H9 (cell line): ENCODE data around the gene TCERG1L. TPM values are rescaled to one million over a fixed set of nuclear protein-coding genes. Genes with fewer than 3 reads are reported as not detected.
A peak's percentile ranks its signal among the peaks of the same experiment; 100 is the strongest.

ENCODE experiments used
- DNase-seq: peaks from one replicate; pipeline ENCODE4 v3.0.0-alpha.2; 2017
- H2AFZ ChIP-seq: one replicate; pipeline ENCODE4 v1.6.1; 2013; ENCODE audit warnings: mild to moderate bottlenecking, low read length, control low read depth, moderate library complexity
- H2AK5ac ChIP-seq: 2 replicates; pipeline ENCODE4 v1.6.1; 2013; ENCODE audit warnings: low read length, control low read depth, mixed read lengths; ENCODE audit not compliant: insufficient read length
- H2BK120ac ChIP-seq: one replicate; pipeline ENCODE4 v1.6.1; 2013; ENCODE audit warnings: low read depth, mild to moderate bottlenecking, low read length, control low read depth, inconsistent platforms; ENCODE audit not compliant: poor library complexity, severe bottlenecking
- H2BK12ac ChIP-seq: 2 replicates; pipeline ENCODE4 v1.6.1; 2013; ENCODE audit warnings: low read length, control low read depth, mixed read lengths, low read depth; ENCODE audit not compliant: insufficient read length
- H2BK15ac ChIP-seq: 2 replicates; pipeline ENCODE4 v1.6.1; 2013; ENCODE audit warnings: low read depth, low read length, control low read depth
- H2BK20ac ChIP-seq: one replicate; pipeline ENCODE4 v1.6.1; 2013; ENCODE audit warnings: low read depth, mild to moderate bottlenecking, low read length, control low read depth, inconsistent platforms; ENCODE audit not compliant: poor library complexity, severe bottlenecking
- H2BK5ac ChIP-seq: 2 replicates; pipeline ENCODE4 v1.6.1; 2013; ENCODE audit warnings: low read length, control low read depth, mixed read lengths; ENCODE audit not compliant: insufficient read length
- H3K14ac ChIP-seq: 2 replicates; pipeline ENCODE4 v1.6.1; 2013; ENCODE audit warnings: low read length, control low read depth; ENCODE audit not compliant: insufficient read depth
- H3K18ac ChIP-seq: 2 replicates; pipeline ENCODE4 v1.6.1; 2013; ENCODE audit warnings: low read depth, mild to moderate bottlenecking, mixed read lengths, low read length, control low read depth; ENCODE audit not compliant: insufficient read length
- H3K23ac ChIP-seq: 2 replicates; pipeline ENCODE4 v1.6.1; 2013; ENCODE audit warnings: low read length, control low read depth, mixed read lengths, low read depth; ENCODE audit not compliant: insufficient read length
- H3K23me2 ChIP-seq: 2 replicates; pipeline ENCODE4 v1.6.1; 2013; ENCODE audit warnings: low read depth, mild to moderate bottlenecking, mixed read lengths, low read length, control low read depth; ENCODE audit not compliant: insufficient read length, poor library complexity, severe bottlenecking
- H3K27ac ChIP-seq: 2 replicates; pipeline ENCODE4 v1.5.1; 2013; ENCODE audit warnings: low read length, control low read depth, mixed read lengths, low read depth; ENCODE audit not compliant: insufficient read length
- H3K27me3 ChIP-seq: 2 replicates; pipeline ENCODE4 v1.6.1; 2013; ENCODE audit warnings: low read length, control low read depth, inconsistent platforms; ENCODE audit not compliant: insufficient read depth
- H3K4ac ChIP-seq: 2 replicates; pipeline ENCODE4 v1.6.1; 2013; ENCODE audit warnings: low read depth, mild to moderate bottlenecking, control low read depth, inconsistent platforms, low read length, moderate library complexity
- H3K4me1 ChIP-seq: 2 replicates; pipeline ENCODE4 v1.6.1; 2013; ENCODE audit warnings: low read length, control low read depth, inconsistent platforms; ENCODE audit not compliant: insufficient read depth
- H3K4me2 ChIP-seq: 2 replicates; pipeline ENCODE4 v1.6.1; 2013; ENCODE audit warnings: low read length, control low read depth, mixed read lengths; ENCODE audit not compliant: insufficient read length, insufficient read depth
- H3K56ac ChIP-seq: 2 replicates; pipeline ENCODE4 v1.6.1; 2013; ENCODE audit warnings: low read depth, mild to moderate bottlenecking, mixed read lengths, low read length, control low read depth; ENCODE audit not compliant: insufficient read length
- H3K79me1 ChIP-seq: 2 replicates; pipeline ENCODE4 v1.6.1; 2013; ENCODE audit warnings: low read depth, mild to moderate bottlenecking, moderate library complexity, low read length, control low read depth, inconsistent platforms; ENCODE audit not compliant: insufficient read depth, poor library complexity, severe bottlenecking
- H3K79me2 ChIP-seq: 2 replicates; pipeline ENCODE4 v1.6.1; 2013; ENCODE audit warnings: low read length, control low read depth, inconsistent platforms; ENCODE audit not compliant: insufficient read depth
- H3K9ac ChIP-seq: 2 replicates; pipeline ENCODE4 v1.6.1; 2013; ENCODE audit warnings: low read length, control low read depth, mixed read lengths; ENCODE audit not compliant: insufficient read length; ENCODE audit errors: extremely low read depth
- H3K9me3 ChIP-seq: one replicate; pipeline ENCODE4 v1.6.1; 2013; ENCODE audit warnings: low read depth, low read length, inconsistent platforms; ENCODE audit not compliant: control insufficient read depth
- H3T11ph ChIP-seq: one replicate; pipeline ENCODE4 v1.6.1; 2013; ENCODE audit warnings: mild to moderate bottlenecking, low read length, control low read depth, inconsistent platforms
- H4K20me1 ChIP-seq: one replicate; pipeline ENCODE4 v1.6.1; 2013; ENCODE audit not compliant: control insufficient read depth, insufficient read length, insufficient read depth
- H4K5ac ChIP-seq: 2 replicates; pipeline ENCODE4 v1.6.1; 2013; ENCODE audit warnings: low read depth, mild to moderate bottlenecking, mixed read lengths, low read length, control low read depth; ENCODE audit not compliant: insufficient read length
- H4K8ac ChIP-seq: replicated peaks from 2 replicates; pipeline ENCODE4 v1.6.1; 2013; ENCODE audit warnings: low read length, control low read depth, mixed read lengths, low read depth; ENCODE audit not compliant: insufficient read length
- H4K91ac ChIP-seq: 2 replicates; pipeline ENCODE4 v1.6.1; 2013; ENCODE audit warnings: low read depth, mild to moderate bottlenecking, moderate library complexity, mixed read lengths, low read length, control low read depth; ENCODE audit not compliant: insufficient read length
- H3K27ac Mint-ChIP-seq, 3 experiments: 2 replicates in 2 of 3; 3 replicates in 1 of 3; pipeline ENCODE4 v1.8.0; 2020 to 2021; ENCODE audit warnings: mixed read lengths in 3 of 3, mild to moderate bottlenecking in 1 of 3, moderate library complexity in 1 of 3
- H3K27me3 Mint-ChIP-seq: 2 replicates; pipeline ENCODE4 v1.8.0; 2021; ENCODE audit warnings: low read depth, mild to moderate bottlenecking, moderate library complexity, mixed read lengths
- H3K36me3 Mint-ChIP-seq, 3 experiments: 2 replicates in 2 of 3; 3 replicates in 1 of 3; pipeline ENCODE4 v1.8.0; 2020 to 2021; ENCODE audit warnings: low read depth in 3 of 3, mixed read lengths in 3 of 3; ENCODE audit not compliant: insufficient read depth in 1 of 3
- H3K4me1 Mint-ChIP-seq, 2 experiments: 2 replicates each; pipeline ENCODE4 v1.8.0; 2020; ENCODE audit warnings: mixed read lengths in 2 of 2
- H3K4me3 Mint-ChIP-seq, 2 experiments: 2 replicates in 1 of 2; 3 replicates in 1 of 2; pipeline ENCODE4 v1.8.0; 2020 to 2021; ENCODE audit warnings: mild to moderate bottlenecking in 2 of 2, mixed read lengths in 2 of 2, moderate library complexity in 1 of 2
- H3K9me3 Mint-ChIP-seq, 2 experiments: 2 replicates in 1 of 2; 3 replicates in 1 of 2; pipeline ENCODE4 v1.8.0; 2020; ENCODE audit warnings: mild to moderate bottlenecking in 2 of 2, mixed read lengths in 2 of 2, moderate library complexity in 1 of 2
- WGBS: extraction: QIAGEN DNeasy Blood & Tissue Kit; methylation state at CpG from one replicate; pipeline ENCODE4 v1.1.7; 2013; ENCODE audit warnings: missing lambda C conversion rate, low lambda C conversion rate, mixed read lengths; ENCODE audit not compliant: insufficient read length; ENCODE audit errors: extremely low coverage; 5-methylcytosine and 5-hydroxymethylcytosine counted together
- total RNA-seq: library from RNA; stranded (reverse); gene quantifications from 2 replicates; pipeline ENCODE4 v1.2.1, GENCODE V29; 2021
- TF ChIP-seq, protein P1 (sequence below): fragments of 200-600 bp; sonication (generic); conservative IDR thresholded peaks from 3 replicates; pipeline ENCODE4 v1.8.0; 2021; ENCODE audit warnings: antibody characterized with exemption, mild to moderate bottlenecking

The TCERG1L gene
- total RNA-seq, 1 experiment from 2014 or later, result 3.3 TPM

DNA sequence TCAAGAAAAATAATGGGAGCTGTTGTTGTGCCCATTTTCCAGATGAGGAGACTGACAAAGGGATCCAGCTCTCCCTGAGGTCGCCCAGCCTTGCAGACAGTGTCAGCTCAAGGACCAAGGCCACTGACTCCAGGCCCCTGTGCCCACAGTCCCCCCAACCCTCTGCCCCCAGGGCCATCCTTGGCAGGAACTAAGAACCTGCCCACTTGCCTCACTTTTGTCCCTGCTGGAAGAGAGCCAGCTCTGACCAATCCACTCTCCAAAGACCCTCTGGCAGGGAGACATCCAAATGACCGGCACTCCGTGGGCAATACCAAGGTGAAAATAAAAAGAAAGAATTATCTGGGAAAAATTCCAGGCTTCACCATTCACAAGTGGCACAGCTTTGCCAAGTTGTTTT is 101.3 kb downstream of the TCERG1L start:
- Histone ChIP-seq H4K20me1 (no peaks in the 10 kb centered on the region), H3K23ac (no peak overlapping the region), H4K91ac (no peak overlapping the region), H3K56ac (no peak overlapping the region), H2BK12ac (no peak overlapping the region), H3K18ac (no peak overlapping the region), H3K9me3 (no peaks in the 10 kb centered on the region), H2BK5ac (no peak overlapping the region), H3K23me2 (no peaks in the 10 kb centered on the region), H3K4me1 (no peaks in the 10 kb centered on the region), H3K4me2 (no peak overlapping the region), H3K9ac (no peak overlapping the region), H4K8ac (no peak overlapping the region), H2BK20ac (no peak overlapping the region), H4K5ac (no peak overlapping the region), H2AFZ (no peak overlapping the region), H3K79me1 (no peaks in the 10 kb centered on the region), H3K14ac (no peak overlapping the region), H3K4ac (no peak overlapping the region), H3K27ac (no peak overlapping the region), H2BK15ac (no peak overlapping the region), H3K27me3 (no peaks in the 10 kb centered on the region), H3T11ph (no peak overlapping the region), H2AK5ac (no peak overlapping the region), H3K79me2 (no peaks in the 10 kb centered on the region), H2BK120ac (no peak overlapping the region)
- no peak overlapping the region for H3K4me3 Mint-ChIP-seq
- H3K36me3 Mint-ChIP-seq, result peaks cover 0 to under 1% (median 0%) of the 10 kb centered on the region in 3 experiments; a peak in 1 of 7 replicates
- TF ChIP-seq, protein P1, sequence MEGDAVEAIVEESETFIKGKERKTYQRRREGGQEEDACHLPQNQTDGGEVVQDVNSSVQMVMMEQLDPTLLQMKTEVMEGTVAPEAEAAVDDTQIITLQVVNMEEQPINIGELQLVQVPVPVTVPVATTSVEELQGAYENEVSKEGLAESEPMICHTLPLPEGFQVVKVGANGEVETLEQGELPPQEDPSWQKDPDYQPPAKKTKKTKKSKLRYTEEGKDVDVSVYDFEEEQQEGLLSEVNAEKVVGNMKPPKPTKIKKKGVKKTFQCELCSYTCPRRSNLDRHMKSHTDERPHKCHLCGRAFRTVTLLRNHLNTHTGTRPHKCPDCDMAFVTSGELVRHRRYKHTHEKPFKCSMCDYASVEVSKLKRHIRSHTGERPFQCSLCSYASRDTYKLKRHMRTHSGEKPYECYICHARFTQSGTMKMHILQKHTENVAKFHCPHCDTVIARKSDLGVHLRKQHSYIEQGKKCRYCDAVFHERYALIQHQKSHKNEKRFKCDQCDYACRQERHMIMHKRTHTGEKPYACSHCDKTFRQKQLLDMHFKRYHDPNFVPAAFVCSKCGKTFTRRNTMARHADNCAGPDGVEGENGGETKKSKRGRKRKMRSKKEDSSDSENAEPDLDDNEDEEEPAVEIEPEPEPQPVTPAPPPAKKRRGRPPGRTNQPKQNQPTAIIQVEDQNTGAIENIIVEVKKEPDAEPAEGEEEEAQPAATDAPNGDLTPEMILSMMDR, result no peak
- no peaks in the 10 kb centered on the region; a peak in 2 of 5 replicates for H3K9me3 Mint-ChIP-seq
- H3K4me1 Mint-ChIP-seq, result no peaks in the 10 kb centered on the region
- H3K27me3 Mint-ChIP-seq, result no peaks in the 10 kb centered on the region
- DNase-seq, result peak; percentile 14
- no CpG with 5 or more reads among the region's 3 CpGs for WGBS
- no peak overlapping the region; a peak in 2 of 7 replicates for H3K27ac Mint-ChIP-seq
